ENCODE measurements around the gene ZNF556.

- TF ChIP-seq CTCF (IDR thresholded peaks at IDR 0.05) (no peak), POLR2A (IDR thresholded peaks at IDR 0.05) (no peak)
Observed at GRCh38 chr19:2912306-2912705, 45.2 kb downstream of the ZNF556 start.

All from breast epithelium (tissue), 3 donors.